NT2/D1 (cell line): ENCODE measurements around the gene LDLR.
A peak's percentile ranks its signal among the peaks of the same experiment; 100 is the strongest.

ENCODE experiments used
- DNase-seq: peaks from one replicate; pipeline ENCODE4 v3.0.0-alpha.2; 2011; ENCODE audit warnings: low read depth, low spot score
- H3K27me3 ChIP-seq: 2 replicates; pipeline ENCODE4 v1.6.0; 2011; ENCODE audit warnings: mild to moderate bottlenecking; ENCODE audit not compliant: insufficient read length, insufficient read depth
- H3K36me3 ChIP-seq: 2 replicates; pipeline ENCODE4 v1.6.1; 2011; ENCODE audit warnings: mild to moderate bottlenecking, low read length, mixed read lengths; ENCODE audit not compliant: insufficient read depth, insufficient read length
- H3K4me1 ChIP-seq: 2 replicates; pipeline ENCODE4 v1.5.1; 2011; ENCODE audit not compliant: insufficient read depth, insufficient read length
- H3K4me3 ChIP-seq: 2 replicates; pipeline ENCODE4 v1.5.1; 2011; ENCODE audit warnings: low read depth; ENCODE audit not compliant: insufficient read length
- H3K9ac ChIP-seq: 2 replicates; pipeline ENCODE4 v1.6.0; 2011; ENCODE audit warnings: low read depth; ENCODE audit not compliant: insufficient read length
- H3K9me3 ChIP-seq: 2 replicates; pipeline ENCODE4 v1.5.1; 2011; ENCODE audit warnings: mild to moderate bottlenecking, low read length; ENCODE audit not compliant: insufficient read depth
- SUZ12 ChIP-seq: IDR thresholded peaks from 2 replicates; pipeline ENCODE4 v1.6.1; 2011; ENCODE audit not compliant: insufficient read length, insufficient read depth; ENCODE audit errors: extremely low read depth
- YY1 ChIP-seq: IDR thresholded peaks from 2 replicates; pipeline ENCODE4 v1.6.1; 2011; ENCODE audit not compliant: insufficient read length, insufficient read depth
- ZNF274 ChIP-seq: IDR thresholded peaks from 2 replicates; pipeline ENCODE4 v1.6.1; 2011; ENCODE audit warnings: mild to moderate bottlenecking, low read depth, low read length

Gene LDLR

DNA sequence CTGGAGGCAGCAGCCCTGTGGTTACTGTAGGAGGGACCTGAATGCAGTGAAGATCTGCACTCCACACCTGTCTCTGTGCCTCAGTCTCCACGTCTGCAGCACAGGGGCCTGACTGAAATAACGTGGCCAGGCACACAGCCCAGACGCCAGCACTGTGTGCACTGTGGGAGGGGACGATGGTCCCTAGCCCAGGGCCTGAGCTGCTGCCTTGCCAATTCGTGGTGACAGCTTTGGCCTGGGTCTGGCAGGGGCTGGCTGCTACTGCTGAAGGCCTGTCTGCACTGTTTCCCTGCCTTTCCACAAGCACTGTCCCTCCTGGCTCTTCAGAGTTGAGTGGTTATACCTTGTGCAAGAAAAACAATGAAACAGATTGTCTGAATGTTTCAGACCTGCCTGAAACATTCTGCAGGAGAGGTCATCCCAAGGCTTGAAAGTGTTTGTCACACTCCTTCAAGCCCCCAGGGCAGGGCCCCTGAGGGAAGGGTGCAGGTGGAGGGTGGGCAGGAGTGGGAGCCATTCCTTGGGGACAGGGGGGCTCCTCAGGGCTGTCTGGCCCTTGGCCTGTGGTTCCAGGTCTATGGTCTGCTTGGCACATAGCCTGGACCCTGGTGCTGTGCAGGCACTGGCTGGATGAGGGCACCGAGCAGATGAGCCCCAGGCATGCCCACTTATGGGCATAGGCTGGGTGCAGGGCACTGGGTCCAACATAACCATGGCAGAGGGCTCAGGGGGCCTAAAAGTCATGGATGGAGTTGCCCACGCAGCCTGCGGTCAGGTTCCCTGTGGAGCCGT, 38.7 kb upstream of the LDLR start:
- Histone ChIP-seq H3K9ac (peak overlapping the region; percentile 34), H3K4me1 (peaks cover 19% of the 10 kb centered on the region)

DNA sequence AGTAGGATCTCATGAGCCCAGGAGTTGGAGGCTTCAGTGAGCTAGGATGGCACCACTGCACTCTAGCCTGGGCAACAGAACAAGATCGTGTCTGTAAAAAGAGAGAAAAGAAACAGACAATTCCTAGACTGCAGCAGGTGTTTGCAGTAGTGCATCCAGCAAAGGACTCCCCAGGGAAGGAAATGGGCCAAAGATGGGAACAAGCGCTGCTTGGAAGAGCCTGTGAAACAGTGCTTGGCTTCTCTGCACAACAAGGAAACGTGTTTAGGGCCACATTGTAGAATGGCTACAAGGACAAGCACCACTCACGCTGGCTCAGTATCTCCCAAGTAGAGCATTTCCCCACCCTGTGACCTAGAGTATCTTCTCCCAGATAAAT, 35.5 kb upstream of the LDLR start:
- Histone ChIP-seq H3K9me3 (no peaks in the 10 kb centered on the region), H3K4me3 (no peak overlapping the region), H3K36me3 (peaks cover 75% of the 10 kb centered on the region), H3K27me3 (no peaks in the 10 kb centered on the region), H3K9ac (no peak overlapping the region), H3K4me1 (peaks cover 27% of the 10 kb centered on the region)
- TF ChIP-seq SUZ12 (no peak), ZNF274 (no peak), YY1 (no peak)
- no peak for DNase-seq

More for the DNA sequence above, 38.7 kb upstream of the LDLR start:
- peaks cover 80% of the 10 kb centered on the region for H3K36me3 ChIP-seq
- DNase-seq: no peak
- H3K4me3 ChIP-seq: no peak overlapping the region
- no peak for TF ChIP-seq YY1
- no peak for TF ChIP-seq ZNF274
- TF ChIP-seq SUZ12: no peak
- H3K9me3 ChIP-seq: no peaks in the 10 kb centered on the region
- H3K27me3 ChIP-seq: no peaks in the 10 kb centered on the region

DNA sequence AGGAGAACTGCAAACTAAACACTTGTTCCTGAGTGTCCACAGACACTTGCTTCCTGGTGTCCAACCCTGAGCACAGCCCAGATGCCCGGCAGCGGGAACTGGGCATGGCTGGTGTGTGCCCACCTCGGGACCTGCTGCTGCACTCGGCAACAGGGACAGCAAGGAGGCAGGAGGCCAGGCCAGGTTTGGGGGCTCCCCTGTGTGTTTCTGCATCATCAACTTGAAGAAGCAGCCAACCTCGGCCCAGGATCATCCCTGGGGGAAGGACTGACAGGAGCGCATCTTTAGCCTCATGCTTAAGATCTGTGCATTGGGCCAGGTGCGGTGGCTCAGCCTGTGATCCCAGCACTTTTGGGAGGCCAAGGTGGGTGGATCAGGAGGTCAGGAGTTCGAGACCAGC, 35.1 kb upstream of the LDLR start:
- no peak overlapping the region for H3K9ac ChIP-seq
- no peak overlapping the region for H3K4me3 ChIP-seq
- H3K4me1 ChIP-seq: peaks cover 27% of the 10 kb centered on the region
- no peak for DNase-seq
- peaks cover 73% of the 10 kb centered on the region for H3K36me3 ChIP-seq
- H3K9me3 ChIP-seq: no peaks in the 10 kb centered on the region
- no peaks in the 10 kb centered on the region for H3K27me3 ChIP-seq
- no peak for TF ChIP-seq YY1
- TF ChIP-seq ZNF274: no peak
- TF ChIP-seq SUZ12: no peak

DNA sequence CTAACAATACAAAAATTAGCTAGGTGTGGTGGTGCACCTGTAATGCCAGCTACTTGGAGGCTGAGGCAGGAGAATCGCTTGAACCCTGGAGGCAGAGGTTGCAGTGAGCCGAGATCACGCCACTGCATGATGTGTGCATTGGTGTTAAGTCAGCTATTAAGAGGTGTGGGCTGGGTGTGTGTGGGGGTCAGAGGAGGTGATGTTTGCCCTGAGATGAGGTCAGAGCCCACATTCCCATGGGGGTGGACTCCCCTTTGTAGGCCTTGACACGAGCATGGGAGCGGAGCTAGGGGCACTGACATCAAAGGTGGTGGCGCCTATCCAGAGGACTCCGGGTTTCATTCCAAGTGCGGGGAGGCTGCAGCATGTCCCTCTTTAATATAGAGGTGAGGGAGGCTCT, 34.6 kb upstream of the LDLR start:
- H3K36me3 ChIP-seq: peaks cover 73% of the 10 kb centered on the region
- TF ChIP-seq ZNF274: no peak
- TF ChIP-seq SUZ12: no peak
- no peak for TF ChIP-seq YY1
- no peak overlapping the region for H3K9ac ChIP-seq
- H3K27me3 ChIP-seq: no peaks in the 10 kb centered on the region
- H3K4me1 ChIP-seq: peaks cover 27% of the 10 kb centered on the region
- H3K9me3 ChIP-seq: no peaks in the 10 kb centered on the region
- no peak overlapping the region for H3K4me3 ChIP-seq
- no peak for DNase-seq

DNA sequence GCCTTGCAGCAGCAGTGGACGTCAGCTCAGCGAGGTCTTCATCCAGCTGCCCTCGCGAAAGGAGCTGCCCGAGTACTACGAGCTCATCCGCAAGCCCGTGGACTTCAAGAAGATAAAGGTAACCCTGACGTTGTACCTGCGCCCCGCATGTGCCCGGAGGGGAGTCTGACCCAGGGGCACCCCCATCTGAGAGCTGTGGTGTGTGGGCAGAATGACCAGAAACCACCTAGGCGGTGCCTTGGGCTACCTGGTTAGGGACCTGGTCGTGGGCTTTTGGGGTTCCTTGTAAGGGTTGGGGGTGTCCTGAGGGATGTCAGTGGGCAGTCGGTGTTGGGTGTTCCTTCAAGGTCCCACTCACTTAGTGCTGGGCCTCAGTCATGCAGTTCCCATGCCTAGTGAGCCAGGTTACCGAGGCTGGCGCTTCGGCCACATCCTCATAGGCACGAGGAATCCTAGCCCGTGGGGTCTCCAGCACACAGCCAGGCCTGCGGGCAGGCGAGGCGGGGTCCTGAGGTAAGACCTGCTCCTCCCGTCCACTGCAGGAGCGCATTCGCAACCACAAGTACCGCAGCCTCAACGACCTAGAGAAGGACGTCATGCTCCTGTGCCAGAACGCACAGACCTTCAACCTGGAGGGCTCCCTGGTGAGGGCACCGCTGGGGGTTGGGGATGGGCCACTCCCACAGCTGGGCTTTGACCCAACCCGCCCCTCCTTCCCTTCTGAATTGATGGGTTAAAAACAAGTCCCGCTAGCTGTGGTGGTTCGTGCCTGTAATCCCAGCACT, 30.8 kb upstream of the LDLR start:
- H3K4me1 ChIP-seq: peaks cover 15% of the 10 kb centered on the region
- no peaks in the 10 kb centered on the region for H3K9me3 ChIP-seq
- TF ChIP-seq SUZ12 (no peak), ZNF274 (no peak), YY1 (no peak)
- H3K4me3 ChIP-seq: no peak overlapping the region
- peaks cover 82% of the 10 kb centered on the region for H3K36me3 ChIP-seq
- no peak for DNase-seq
- no peak overlapping the region for H3K9ac ChIP-seq
- H3K27me3 ChIP-seq: no peaks in the 10 kb centered on the region

DNA sequence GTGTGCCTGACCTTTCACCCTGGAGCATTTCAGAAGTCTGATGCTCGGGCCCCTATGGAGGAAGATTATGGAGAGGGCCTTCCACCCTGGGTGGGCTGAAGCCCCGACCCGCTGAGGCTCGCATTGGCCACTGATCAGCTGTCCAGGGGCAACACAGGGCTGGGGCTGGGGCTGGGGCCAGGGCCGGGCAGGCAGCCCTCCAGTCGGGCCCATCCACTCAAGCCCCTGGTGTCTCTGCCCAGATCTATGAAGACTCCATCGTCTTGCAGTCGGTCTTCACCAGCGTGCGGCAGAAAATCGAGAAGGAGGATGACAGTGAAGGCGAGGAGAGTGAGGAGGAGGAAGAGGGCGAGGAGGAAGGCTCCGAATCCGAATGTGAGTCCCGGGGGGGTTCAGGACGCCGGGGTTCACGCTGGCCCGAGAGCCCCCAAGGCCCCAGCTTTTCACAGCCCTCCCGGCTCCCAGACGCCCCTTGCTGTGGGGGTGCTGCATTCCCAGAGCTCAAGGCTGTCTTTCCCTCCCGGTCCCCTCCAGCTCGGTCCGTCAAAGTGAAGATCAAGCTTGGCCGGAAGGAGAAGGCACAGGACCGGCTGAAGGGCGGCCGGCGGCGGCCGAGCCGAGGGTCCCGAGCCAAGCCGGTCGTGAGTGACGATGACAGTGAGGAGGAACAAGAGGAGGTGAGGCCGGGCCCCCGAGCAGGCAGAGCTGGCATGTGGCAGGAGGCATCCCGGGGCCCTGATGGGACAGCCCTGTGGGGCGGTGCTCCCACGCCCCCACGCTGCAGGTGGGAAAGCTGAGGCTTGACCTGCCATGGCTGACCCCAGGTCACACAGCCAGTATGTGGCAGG, 29.5 kb upstream of the LDLR start:
- H3K27me3 ChIP-seq: no peaks in the 10 kb centered on the region
- no peaks in the 10 kb centered on the region for H3K9me3 ChIP-seq
- no peak for DNase-seq
- TF ChIP-seq SUZ12: no peak
- no peak for TF ChIP-seq YY1
- no peak for TF ChIP-seq ZNF274
- no peak overlapping the region for H3K4me3 ChIP-seq
- no peak overlapping the region for H3K9ac ChIP-seq
- H3K4me1 ChIP-seq: peaks cover 16% of the 10 kb centered on the region
- peaks cover 79% of the 10 kb centered on the region for H3K36me3 ChIP-seq
